Panc1 (cell line): ENCODE measurements around the gene FRMD4A.

Experiments
- POLR2AphosphoS5 ChIP-seq: IDR thresholded peaks from 2 replicates; pipeline ENCODE4 v1.6.1; 2012; ENCODE audit warnings: mild to moderate bottlenecking, low read depth, low read length, moderate library complexity
- TF ChIP-seq, protein P1 (sequence below): fragments of 450-650 bp; IDR thresholded peaks from 2 replicates; pipeline ENCODE4 v1.5.1; 2017; ENCODE audit warnings: mild to moderate bottlenecking
- TF ChIP-seq, protein P2 (sequence below), 2 experiments: IDR thresholded peaks; 2 replicates each; pipeline ENCODE4 v1.6.1; 2011 to 2012; ENCODE audit warnings: low read depth in 2 of 2, control low read depth in 1 of 2, low read length in 1 of 2, mild to moderate bottlenecking in 1 of 2, moderate library complexity in 1 of 2; ENCODE audit not compliant: insufficient read depth in 1 of 2

DNA sequence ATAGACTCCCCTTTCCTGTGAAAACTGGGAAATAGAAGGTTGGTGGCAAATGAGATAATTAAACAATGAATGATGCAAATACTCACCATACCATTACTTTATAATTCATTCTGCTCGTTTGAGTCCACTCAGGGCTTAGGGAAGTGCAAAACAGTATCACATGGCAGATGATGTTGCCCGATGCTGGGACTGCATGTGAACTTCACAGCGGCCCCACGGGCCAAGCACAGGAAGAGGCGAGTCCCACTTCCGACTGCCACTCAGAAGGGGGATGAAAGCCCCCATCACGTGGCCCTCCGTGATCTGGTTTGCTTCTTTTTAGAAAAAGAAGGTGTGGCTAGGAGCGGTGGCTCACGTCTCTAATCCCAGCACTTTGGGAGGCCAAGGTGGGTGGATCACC, 672.5 kb downstream of the FRMD4A start:
- TF ChIP-seq, protein P1, sequence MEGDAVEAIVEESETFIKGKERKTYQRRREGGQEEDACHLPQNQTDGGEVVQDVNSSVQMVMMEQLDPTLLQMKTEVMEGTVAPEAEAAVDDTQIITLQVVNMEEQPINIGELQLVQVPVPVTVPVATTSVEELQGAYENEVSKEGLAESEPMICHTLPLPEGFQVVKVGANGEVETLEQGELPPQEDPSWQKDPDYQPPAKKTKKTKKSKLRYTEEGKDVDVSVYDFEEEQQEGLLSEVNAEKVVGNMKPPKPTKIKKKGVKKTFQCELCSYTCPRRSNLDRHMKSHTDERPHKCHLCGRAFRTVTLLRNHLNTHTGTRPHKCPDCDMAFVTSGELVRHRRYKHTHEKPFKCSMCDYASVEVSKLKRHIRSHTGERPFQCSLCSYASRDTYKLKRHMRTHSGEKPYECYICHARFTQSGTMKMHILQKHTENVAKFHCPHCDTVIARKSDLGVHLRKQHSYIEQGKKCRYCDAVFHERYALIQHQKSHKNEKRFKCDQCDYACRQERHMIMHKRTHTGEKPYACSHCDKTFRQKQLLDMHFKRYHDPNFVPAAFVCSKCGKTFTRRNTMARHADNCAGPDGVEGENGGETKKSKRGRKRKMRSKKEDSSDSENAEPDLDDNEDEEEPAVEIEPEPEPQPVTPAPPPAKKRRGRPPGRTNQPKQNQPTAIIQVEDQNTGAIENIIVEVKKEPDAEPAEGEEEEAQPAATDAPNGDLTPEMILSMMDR: no peak
- TF ChIP-seq, protein P2, sequence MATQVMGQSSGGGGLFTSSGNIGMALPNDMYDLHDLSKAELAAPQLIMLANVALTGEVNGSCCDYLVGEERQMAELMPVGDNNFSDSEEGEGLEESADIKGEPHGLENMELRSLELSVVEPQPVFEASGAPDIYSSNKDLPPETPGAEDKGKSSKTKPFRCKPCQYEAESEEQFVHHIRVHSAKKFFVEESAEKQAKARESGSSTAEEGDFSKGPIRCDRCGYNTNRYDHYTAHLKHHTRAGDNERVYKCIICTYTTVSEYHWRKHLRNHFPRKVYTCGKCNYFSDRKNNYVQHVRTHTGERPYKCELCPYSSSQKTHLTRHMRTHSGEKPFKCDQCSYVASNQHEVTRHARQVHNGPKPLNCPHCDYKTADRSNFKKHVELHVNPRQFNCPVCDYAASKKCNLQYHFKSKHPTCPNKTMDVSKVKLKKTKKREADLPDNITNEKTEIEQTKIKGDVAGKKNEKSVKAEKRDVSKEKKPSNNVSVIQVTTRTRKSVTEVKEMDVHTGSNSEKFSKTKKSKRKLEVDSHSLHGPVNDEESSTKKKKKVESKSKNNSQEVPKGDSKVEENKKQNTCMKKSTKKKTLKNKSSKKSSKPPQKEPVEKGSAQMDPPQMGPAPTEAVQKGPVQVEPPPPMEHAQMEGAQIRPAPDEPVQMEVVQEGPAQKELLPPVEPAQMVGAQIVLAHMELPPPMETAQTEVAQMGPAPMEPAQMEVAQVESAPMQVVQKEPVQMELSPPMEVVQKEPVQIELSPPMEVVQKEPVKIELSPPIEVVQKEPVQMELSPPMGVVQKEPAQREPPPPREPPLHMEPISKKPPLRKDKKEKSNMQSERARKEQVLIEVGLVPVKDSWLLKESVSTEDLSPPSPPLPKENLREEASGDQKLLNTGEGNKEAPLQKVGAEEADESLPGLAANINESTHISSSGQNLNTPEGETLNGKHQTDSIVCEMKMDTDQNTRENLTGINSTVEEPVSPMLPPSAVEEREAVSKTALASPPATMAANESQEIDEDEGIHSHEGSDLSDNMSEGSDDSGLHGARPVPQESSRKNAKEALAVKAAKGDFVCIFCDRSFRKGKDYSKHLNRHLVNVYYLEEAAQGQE (IDR thresholded peaks at IDR 0.05; ENCODE audit: insufficient read depth in 1 of 2, low read depth in 2 of 2, low read length in 1 of 2): no peak
- no peak for TF ChIP-seq POLR2AphosphoS5
